Transverse colon (tissue), 4 donors: ENCODE measurements around the gene SALL2. TPM values are rescaled to one million over a fixed set of nuclear protein-coding genes. Genes with fewer than 3 reads are reported as not detected.

Experiments
- DNase-seq: peaks from one replicate; pipeline ENCODE4 v3.0.0-alpha.2; 2019
- H3K27ac ChIP-seq, 4 donors: fragments of 200-600 bp; sonication (generic); 2 replicates each; pipeline ENCODE4 v1.5.1; 2016 to 2018; ENCODE audit warnings: inconsistent platforms in 4 of 4
- H3K27me3 ChIP-seq: fragments of 200-600 bp; sonication (generic); 2 replicates; pipeline ENCODE4 v1.5.1; 2017; ENCODE audit warnings: inconsistent platforms
- H3K36me3 ChIP-seq, 4 donors: fragments of 200-600 bp; sonication (generic); 2 replicates each; pipeline ENCODE4 v1.5.1; 2017 to 2019; ENCODE audit warnings: inconsistent platforms in 4 of 4
- H3K4me1 ChIP-seq, 4 donors: fragments of 200-600 bp; sonication (generic); 2 replicates each; pipeline ENCODE4 v1.5.1; 2017 to 2020; ENCODE audit warnings: inconsistent platforms in 4 of 4
- H3K4me3 ChIP-seq, 4 donors: fragments of 200-600 bp; sonication (generic); 1 replicate in 1 of 4; 2 replicates in 3 of 4; pipeline versions ENCODE4 v1.5.1 to v1.6.1; 2017 to 2019; ENCODE audit warnings: inconsistent platforms in 4 of 4
- H3K9me3 ChIP-seq, 2 donors: fragments of 200-600 bp; sonication (generic); 2 replicates each; pipeline ENCODE4 v1.5.1; 2017 to 2019; ENCODE audit warnings: inconsistent platforms in 2 of 2
- CTCF ChIP-seq, 5 experiments: fragments of 200-600 bp in 3 of 5; fragments of 450-650 bp in 2 of 5; sonication (generic) in 3 of 5; IDR thresholded peaks; 1 replicate in 2 of 5; 2 replicates in 3 of 5; pipeline ENCODE4 v1.5.1; 2016 to 2017; ENCODE audit warnings: antibody characterized with exemption in 5 of 5, inconsistent platforms in 3 of 5, mild to moderate bottlenecking in 2 of 5, moderate library complexity in 1 of 5
- EP300 ChIP-seq: sonication (generic); formaldehyde crosslinking; IDR thresholded peaks from one replicate; pipeline ENCODE4 v1.6.1; 2017; ENCODE audit warnings: antibody characterized with exemption, low read depth
- POLR2A ChIP-seq: fragments of 450-650 bp; IDR thresholded peaks from one replicate; pipeline ENCODE4 v1.6.1; 2016; ENCODE audit warnings: antibody characterized with exemption, mild to moderate bottlenecking, moderate library complexity
- POLR2AphosphoS5 ChIP-seq, 3 donors: sonication (generic); formaldehyde crosslinking; IDR thresholded peaks; one replicate each; pipeline ENCODE4 v1.6.1; 2016; ENCODE audit warnings: antibody characterized with exemption in 3 of 3
- WGBS, 2 donors: methylation state at CpG; one replicate each; pipeline ENCODE4 v1.1.5; 2018; ENCODE audit warnings: low coverage in 1 of 2; 5-methylcytosine and 5-hydroxymethylcytosine counted together
- in situ Hi-C, 4 donors: fragments of 200-750 bp; cut with MboI; loops; one replicate each; pipeline versions ENCODE4 v1.15.0 to v1.15.1; 2017; ENCODE audit warnings: low sequenced_read_pairs in 3 of 4, low pct_ligation_motif_present in 1 of 4, low pct_unique_long_range_greater_than_20kb in 1 of 4
- intact Hi-C: fragments of 100-400 bp; cut with DNase I; formaldehyde crosslinking; loops from one replicate; pipeline ENCODE4 v1.15.1; 2023; ENCODE audit warnings: low total_unique reads
- total RNA-seq, 4 donors: library from RNA; depleted of rRNA; stranded (reverse); fragments of >200 nt; gene quantifications; one replicate each; pipeline ENCODE4 v1.1.0, GENCODE V29; 2016

SALL2 gene
- total RNA-seq, 4 donors from 2014 or later, result 2.2 to 36.3 (median 4.2) TPM

- TF ChIP-seq POLR2AphosphoS5 (IDR thresholded peaks at IDR 0.05) (no peak), EP300 (no peak), CTCF (IDR thresholded peaks at IDR 0.05) (no peak), POLR2A (no peak)
- Histone ChIP-seq H3K9me3 (no peaks in the 10 kb centered on the region), H3K4me3 (no peak overlapping the region), H3K4me1 (no peaks in the 10 kb centered on the region), H3K27me3 (no peaks in the 10 kb centered on the region), H3K36me3 (peaks cover 0 to 80% (median 42%) of the 10 kb centered on the region in 4 donors), H3K27ac (no peak overlapping the region)
- no peak for DNase-seq
- intact Hi-C loops (loop anchor here (2.0 kb wide), 1 partner anchor 56 kb away; no protein-coding TSS in a partner anchor), in situ Hi-C loops (no loop called here)
- 74% methylated on average over 2 of the region's 2 CpGs; no CpG with 5 or more reads in 1 of the 2 donors for WGBS, 2 donors
These were observed 31.0 kb downstream of the SALL2 start for GRCh38 chr14:21494902-21495762.

GRCh38 chr14:21486640-21487087, 39.5 kb downstream of the SALL2 start:
- no peaks in the 10 kb centered on the region for H3K4me1 ChIP-seq
- H3K9me3 ChIP-seq, result no peaks in the 10 kb centered on the region
- no peak for DNase-seq
- intact Hi-C loops (no loop called here), in situ Hi-C loops (no loop called here)
- WGBS, 2 donors, result 85% methylated on average over 1 of the region's 1 CpG
- no peaks in the 10 kb centered on the region for H3K27me3 ChIP-seq
- H3K36me3 ChIP-seq, result peaks cover 0 to 44% (median 20%) of the 10 kb centered on the region in 4 donors
- H3K4me3 ChIP-seq, result no peak overlapping the region
- peak overlapping the region in 1 of 4 donors; percentile 1 for H3K27ac ChIP-seq
- TF ChIP-seq POLR2A (no peak), POLR2AphosphoS5 (IDR thresholded peaks at IDR 0.05) (no peak), EP300 (no peak), CTCF (IDR thresholded peaks at IDR 0.05) (no peak)

- Histone ChIP-seq H3K4me3 (peak within 1 kb of the TSS; percentile 74 to 94 (median 78)), H3K36me3 (peaks cover 0 to 17% (median 2%) of the 10 kb centered on the region in 4 donors), H3K4me1 (peaks cover 15 to 27% (median 18%) of the 10 kb centered on the region in 4 donors), H3K9me3 (no peaks in the 10 kb centered on the region), H3K27ac (peak within 1 kb of the TSS; percentile 84 to 96 (median 90)), H3K27me3 (no peaks in the 10 kb centered on the region)
- intact Hi-C loops (no loop called here), in situ Hi-C loops (no loop called here)
- DNase-seq, result peak; percentile 97
- no peak for TF ChIP-seq EP300
- peak; percentile 95 to 100 (median 97) for TF ChIP-seq CTCF (IDR thresholded peaks at IDR 0.05)
- peak; percentile 81 to 94 (median 90) for TF ChIP-seq POLR2AphosphoS5 (IDR thresholded peaks at IDR 0.05)
- TF ChIP-seq POLR2A, result peak; percentile 93
- 0 to 1% methylated on average over 1 to 49 of the region's 49 CpGs for WGBS, 2 donors
These were observed 49.0 kb downstream of the SALL2 start, which contains the start of the genes RAB2B and TOX4 for GRCh38 chr14:21476925-21477681. Gene RAB2B (minus strand): TSS chr14:21476959. CDS start chr14:21476872, 87 bp downstream. Gene TOX4 (plus strand): TSS chr14:21477195. CDS start chr14:21477279, 84 bp downstream.

- Histone ChIP-seq H3K9me3 (no peaks in the 10 kb centered on the region), H3K4me3 (peak overlapping the region; percentile 22 to 94 (median 76)), H3K4me1 (peaks cover 15 to 27% (median 18%) of the 10 kb centered on the region in 4 donors), H3K27me3 (no peaks in the 10 kb centered on the region), H3K27ac (peak overlapping the region; percentile 84 to 96 (median 90)), H3K36me3 (peaks cover 0 to 20% (median 2%) of the 10 kb centered on the region in 4 donors)
- intact Hi-C loops, result no loop called here
- DNase-seq, result peak; percentile 94
- TF ChIP-seq POLR2AphosphoS5 (IDR thresholded peaks at IDR 0.05) (peak in 2 of 3 donors; percentile 48 to 51), POLR2A (no peak)
- WGBS, 2 donors, result 0% methylated on average over 1 to 18 of the region's 27 CpGs
- in situ Hi-C loops, result no loop called here
These were observed 49.6 kb downstream of the SALL2 start for GRCh38 chr14:21476523-21476924.
